ENCODE measurements around the gene BLTP3A. TPM values are rescaled to one million over a fixed set of nuclear protein-coding genes. Genes with fewer than 3 reads are reported as not detected.

BLTP3A gene
- total RNA-seq, 1 experiment from 2014 or later = 18.7 TPM

DNA sequence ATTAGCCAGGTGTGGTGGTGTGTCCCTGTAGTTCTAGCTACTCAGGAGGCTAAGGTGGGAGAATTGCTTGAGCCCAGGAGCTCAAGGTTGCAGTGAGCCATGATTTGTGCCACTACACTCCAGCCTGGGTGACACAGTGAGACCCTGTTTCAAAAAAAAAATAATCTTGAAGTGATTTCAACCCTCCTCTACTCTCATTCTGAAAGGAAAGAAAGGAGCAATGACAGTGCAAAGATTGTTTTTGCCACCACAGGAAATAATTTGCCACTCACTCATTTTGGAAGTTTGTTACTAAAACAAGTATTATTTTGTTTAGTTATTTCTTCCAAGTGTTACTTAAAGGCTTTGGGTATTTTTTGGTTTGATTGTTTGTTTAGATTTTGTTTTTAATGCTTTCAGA is 45.6 kb downstream of the BLTP3A start:
- Mint-ChIP-seq H3K4me1 (0 out of 2 replicates have a peak, but pooled peaks cover 4% of the 10 kb centered on the region), H3K4me3 (no peak overlapping the region), H3K27ac (no peak overlapping the region), H3K9me3 (no peaks in the 10 kb centered on the region), H3K36me3 (peaks cover 21% of the 10 kb centered on the region), H3K27me3 (ENCODE audit: low read depth) (no peaks in the 10 kb centered on the region)
- ATAC-seq (no peak), DNase-seq (ENCODE audit: low spot score) (no peak)
- CTCF ChIA-PET = no interaction called here
- no peak for TF ChIP-seq FOXJ3 (CRISPR knock-in tag; IDR thresholded peaks at IDR 0.05; ENCODE audit: borderline replicate concordance)
- TF ChIP-seq, protein P1, sequence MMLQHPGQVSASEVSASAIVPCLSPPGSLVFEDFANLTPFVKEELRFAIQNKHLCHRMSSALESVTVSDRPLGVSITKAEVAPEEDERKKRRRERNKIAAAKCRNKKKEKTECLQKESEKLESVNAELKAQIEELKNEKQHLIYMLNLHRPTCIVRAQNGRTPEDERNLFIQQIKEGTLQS (CRISPR knock-in tag; conservative IDR thresholded peaks at IDR 0.05) = no peak
- no peak for TF ChIP-seq MYBL2 (CRISPR knock-in tag; IDR thresholded peaks at IDR 0.05)
- TF ChIP-seq NFYB (CRISPR knock-in tag; conservative IDR thresholded peaks at IDR 0.05; ENCODE audit: low read depth) = no peak
- TF ChIP-seq ZNF232 (CRISPR knock-in tag; IDR thresholded peaks at IDR 0.05) = no peak
- no peak for TF ChIP-seq ATF1 (CRISPR knock-in tag; IDR thresholded peaks at IDR 0.05)
- TF ChIP-seq ZNF416 (CRISPR knock-in tag; IDR thresholded peaks at IDR 0.05) = no peak
- TF ChIP-seq, protein P2, sequence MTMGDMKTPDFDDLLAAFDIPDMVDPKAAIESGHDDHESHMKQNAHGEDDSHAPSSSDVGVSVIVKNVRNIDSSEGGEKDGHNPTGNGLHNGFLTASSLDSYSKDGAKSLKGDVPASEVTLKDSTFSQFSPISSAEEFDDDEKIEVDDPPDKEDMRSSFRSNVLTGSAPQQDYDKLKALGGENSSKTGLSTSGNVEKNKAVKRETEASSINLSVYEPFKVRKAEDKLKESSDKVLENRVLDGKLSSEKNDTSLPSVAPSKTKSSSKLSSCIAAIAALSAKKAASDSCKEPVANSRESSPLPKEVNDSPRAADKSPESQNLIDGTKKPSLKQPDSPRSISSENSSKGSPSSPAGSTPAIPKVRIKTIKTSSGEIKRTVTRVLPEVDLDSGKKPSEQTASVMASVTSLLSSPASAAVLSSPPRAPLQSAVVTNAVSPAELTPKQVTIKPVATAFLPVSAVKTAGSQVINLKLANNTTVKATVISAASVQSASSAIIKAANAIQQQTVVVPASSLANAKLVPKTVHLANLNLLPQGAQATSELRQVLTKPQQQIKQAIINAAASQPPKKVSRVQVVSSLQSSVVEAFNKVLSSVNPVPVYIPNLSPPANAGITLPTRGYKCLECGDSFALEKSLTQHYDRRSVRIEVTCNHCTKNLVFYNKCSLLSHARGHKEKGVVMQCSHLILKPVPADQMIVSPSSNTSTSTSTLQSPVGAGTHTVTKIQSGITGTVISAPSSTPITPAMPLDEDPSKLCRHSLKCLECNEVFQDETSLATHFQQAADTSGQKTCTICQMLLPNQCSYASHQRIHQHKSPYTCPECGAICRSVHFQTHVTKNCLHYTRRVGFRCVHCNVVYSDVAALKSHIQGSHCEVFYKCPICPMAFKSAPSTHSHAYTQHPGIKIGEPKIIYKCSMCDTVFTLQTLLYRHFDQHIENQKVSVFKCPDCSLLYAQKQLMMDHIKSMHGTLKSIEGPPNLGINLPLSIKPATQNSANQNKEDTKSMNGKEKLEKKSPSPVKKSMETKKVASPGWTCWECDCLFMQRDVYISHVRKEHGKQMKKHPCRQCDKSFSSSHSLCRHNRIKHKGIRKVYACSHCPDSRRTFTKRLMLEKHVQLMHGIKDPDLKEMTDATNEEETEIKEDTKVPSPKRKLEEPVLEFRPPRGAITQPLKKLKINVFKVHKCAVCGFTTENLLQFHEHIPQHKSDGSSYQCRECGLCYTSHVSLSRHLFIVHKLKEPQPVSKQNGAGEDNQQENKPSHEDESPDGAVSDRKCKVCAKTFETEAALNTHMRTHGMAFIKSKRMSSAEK (CRISPR knock-in tag; IDR thresholded peaks at IDR 0.05; ENCODE audit: borderline replicate concordance) = no peak
- TF ChIP-seq JAZF1 (CRISPR knock-in tag; IDR thresholded peaks at IDR 0.05) = no peak
- no peak for TF ChIP-seq FOXP1 (CRISPR knock-in tag; IDR thresholded peaks at IDR 0.05; ENCODE audit: borderline replicate concordance)
- POLR2A ChIA-PET = no interaction called here

DNA sequence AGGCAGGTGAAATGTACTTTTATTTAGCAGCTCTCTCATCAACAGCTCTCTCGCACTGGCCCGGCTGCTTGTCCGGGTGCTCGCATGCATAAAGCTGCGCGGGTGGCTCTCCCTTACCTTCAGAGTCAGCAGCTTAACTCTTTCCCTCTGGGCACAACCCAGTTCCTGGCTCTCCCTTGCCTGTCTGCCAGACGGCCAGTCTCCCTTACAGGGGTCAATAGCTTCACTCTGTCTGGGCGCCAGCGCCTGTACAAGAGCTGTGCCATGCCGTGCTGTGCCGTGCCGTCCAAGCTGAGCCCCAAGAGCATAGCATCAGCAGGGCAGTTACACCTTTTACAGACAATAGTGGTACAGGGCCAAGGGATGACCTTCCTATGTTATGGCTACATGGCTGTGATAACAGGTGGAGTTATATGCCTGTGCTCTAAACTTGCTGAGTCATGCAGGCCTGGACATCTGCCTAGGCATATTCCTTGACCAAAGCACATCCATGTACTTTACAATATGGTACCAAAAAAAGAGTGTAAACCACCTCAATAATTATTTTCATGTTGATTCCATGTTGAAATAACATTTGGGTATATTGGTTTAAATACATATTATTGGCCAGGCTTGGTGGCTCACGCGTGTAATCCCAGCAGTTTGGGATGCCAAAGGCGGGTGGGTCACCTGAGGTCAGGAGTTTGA is 47.9 kb downstream of the BLTP3A start:
- TF ChIP-seq NFE2L1 (CRISPR knock-in tag; IDR thresholded peaks at IDR 0.05) = peak; percentile 78; the same call in 1 of the 2 replicates
- TF ChIP-seq, protein P3, sequence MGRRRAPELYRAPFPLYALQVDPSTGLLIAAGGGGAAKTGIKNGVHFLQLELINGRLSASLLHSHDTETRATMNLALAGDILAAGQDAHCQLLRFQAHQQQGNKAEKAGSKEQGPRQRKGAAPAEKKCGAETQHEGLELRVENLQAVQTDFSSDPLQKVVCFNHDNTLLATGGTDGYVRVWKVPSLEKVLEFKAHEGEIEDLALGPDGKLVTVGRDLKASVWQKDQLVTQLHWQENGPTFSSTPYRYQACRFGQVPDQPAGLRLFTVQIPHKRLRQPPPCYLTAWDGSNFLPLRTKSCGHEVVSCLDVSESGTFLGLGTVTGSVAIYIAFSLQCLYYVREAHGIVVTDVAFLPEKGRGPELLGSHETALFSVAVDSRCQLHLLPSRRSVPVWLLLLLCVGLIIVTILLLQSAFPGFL (CRISPR knock-in tag; IDR thresholded peaks at IDR 0.05; ENCODE audit: borderline replicate concordance) = no peak
- Mint-ChIP-seq H3K9me3 (no peaks in the 10 kb centered on the region), H3K4me1 (no peaks in the 10 kb centered on the region), H3K36me3 (peaks cover 17% of the 10 kb centered on the region), H3K27me3 (ENCODE audit: low read depth) (no peaks in the 10 kb centered on the region), H3K4me3 (no peak overlapping the region), H3K27ac (peak overlapping the region; percentile 88)
- no peak for DNase-seq (ENCODE audit: low spot score)
- CTCF ChIA-PET = interaction anchor here (1.1 kb wide), 1 partner anchor 16 kb away, joined by 4 read pairs; no protein-coding TSS in a partner anchor
- no peak for ATAC-seq
- POLR2A ChIA-PET = no interaction called here

Other genes starting within 250 kb of the BLTP3A start
- gene SPDEF, start 235.8 kb upstream of the BLTP3A start, total RNA-seq (2021) = 0.44 to 0.72 TPM (median 0.50 TPM) in 3 replicates
- gene ILRUN, start 95.3 kb upstream of the BLTP3A start, total RNA-seq (2021) = 60.4 to 75.5 TPM (median 63.9 TPM) in 3 replicates
- 182 to 194 TPM (median 191 TPM) in 3 replicates for gene SNRPC, start 34.6 kb upstream of the BLTP3A start, total RNA-seq (2021)
- 40.8 to 44.1 TPM (median 42.2 TPM) in 3 replicates for gene TAF11, start 96.0 kb downstream of the BLTP3A start, total RNA-seq (2021)
- 32.7 to 35.0 TPM (median 32.7 TPM) in 3 replicates for gene ANKS1A, start 97.2 kb downstream of the BLTP3A start, total RNA-seq (2021)

Measured in WTC11 (cell line).